ENCODE measurements around the gene C18orf63. TPM values are rescaled to one million over a fixed set of nuclear protein-coding genes. Genes with fewer than 3 reads are reported as not detected.

C18orf63 gene
- total RNA-seq, 4 donors from 2014 or later = not detected

DNA sequence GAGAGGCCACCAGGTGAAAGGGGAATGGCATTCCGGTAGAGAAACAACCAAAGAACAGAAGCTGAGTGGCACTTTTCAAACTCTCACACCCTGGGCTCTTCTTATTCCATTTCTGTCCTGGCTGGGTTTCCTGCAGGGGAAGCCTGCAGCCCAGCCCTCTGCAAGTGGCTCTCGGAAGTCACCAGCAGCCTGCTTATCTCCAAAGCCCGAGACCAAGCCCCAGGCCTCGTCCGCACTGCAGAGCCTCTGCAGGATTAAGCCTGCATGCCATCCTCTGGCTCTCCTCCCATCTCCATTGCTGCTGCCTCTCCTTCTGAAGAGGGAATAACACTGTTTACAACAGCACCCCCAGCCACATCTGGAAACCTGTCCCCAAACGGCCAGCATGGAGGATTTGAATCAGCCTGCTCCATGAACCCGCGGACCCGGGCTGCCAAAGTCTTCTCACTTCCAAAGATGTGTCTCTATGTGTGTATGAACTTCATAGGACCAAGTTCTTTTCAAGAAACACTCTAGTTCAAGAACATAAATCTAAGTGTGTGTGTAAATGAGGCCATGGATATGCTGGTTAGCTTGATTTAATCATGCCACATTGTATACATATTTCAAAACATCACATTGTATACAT is 87.3 kb downstream of the C18orf63 start:
- in situ Hi-C loops (cut with MboI; ENCODE audit: low pct_ligation_motif_present in 1 of 4, low pct_unique_long_range_greater_than_20kb in 1 of 4, low sequenced_read_pairs in 3 of 4) (no loop called here), intact Hi-C loops (cut with DNase I; ENCODE audit: low total_unique reads) (no loop called here)
- peaks cover 0 to 4% (median 0%) of the 10 kb centered on the region in 4 donors for H3K4me1 ChIP-seq
- H3K36me3 ChIP-seq = no peaks in the 10 kb centered on the region
- WGBS, 2 donors (ENCODE audit: low coverage in 1 of 2) = 73 to 79% methylated on average over 3 to 9 of the region's 9 CpGs
- H3K27me3 ChIP-seq = no peaks in the 10 kb centered on the region
- no peak overlapping the region for H3K4me3 ChIP-seq
- TF ChIP-seq, protein P1, sequence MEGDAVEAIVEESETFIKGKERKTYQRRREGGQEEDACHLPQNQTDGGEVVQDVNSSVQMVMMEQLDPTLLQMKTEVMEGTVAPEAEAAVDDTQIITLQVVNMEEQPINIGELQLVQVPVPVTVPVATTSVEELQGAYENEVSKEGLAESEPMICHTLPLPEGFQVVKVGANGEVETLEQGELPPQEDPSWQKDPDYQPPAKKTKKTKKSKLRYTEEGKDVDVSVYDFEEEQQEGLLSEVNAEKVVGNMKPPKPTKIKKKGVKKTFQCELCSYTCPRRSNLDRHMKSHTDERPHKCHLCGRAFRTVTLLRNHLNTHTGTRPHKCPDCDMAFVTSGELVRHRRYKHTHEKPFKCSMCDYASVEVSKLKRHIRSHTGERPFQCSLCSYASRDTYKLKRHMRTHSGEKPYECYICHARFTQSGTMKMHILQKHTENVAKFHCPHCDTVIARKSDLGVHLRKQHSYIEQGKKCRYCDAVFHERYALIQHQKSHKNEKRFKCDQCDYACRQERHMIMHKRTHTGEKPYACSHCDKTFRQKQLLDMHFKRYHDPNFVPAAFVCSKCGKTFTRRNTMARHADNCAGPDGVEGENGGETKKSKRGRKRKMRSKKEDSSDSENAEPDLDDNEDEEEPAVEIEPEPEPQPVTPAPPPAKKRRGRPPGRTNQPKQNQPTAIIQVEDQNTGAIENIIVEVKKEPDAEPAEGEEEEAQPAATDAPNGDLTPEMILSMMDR (IDR thresholded peaks at IDR 0.05) = no peak
- TF ChIP-seq EP300 (IDR thresholded peaks at IDR 0.05; ENCODE audit: low read depth) (no peak), POLR2A (IDR thresholded peaks at IDR 0.05) (no peak), POLR2AphosphoS5 (IDR thresholded peaks at IDR 0.05) (no peak)
- no peaks in the 10 kb centered on the region for H3K9me3 ChIP-seq
- no peak for DNase-seq
- H3K27ac ChIP-seq = no peak overlapping the region

GRCh38 chr18:74407888-74408287 is 92.2 kb downstream of the C18orf63 start:
- intact Hi-C loops (cut with DNase I; ENCODE audit: low total_unique reads) = no loop called here
- in situ Hi-C loops (cut with MboI; ENCODE audit: low pct_ligation_motif_present in 1 of 4, low pct_unique_long_range_greater_than_20kb in 1 of 4, low sequenced_read_pairs in 3 of 4) = no loop called here
- 11 to 18% methylated on average over 2 of the region's 2 CpGs for WGBS, 2 donors (ENCODE audit: low coverage in 1 of 2)
- Histone ChIP-seq H3K4me3 (no peak overlapping the region), H3K36me3 (no peaks in the 10 kb centered on the region), H3K27me3 (peaks cover 11% of the 10 kb centered on the region), H3K9me3 (no peaks in the 10 kb centered on the region), H3K27ac (peak overlapping the region in 1 of 4 donors; percentile 12), H3K4me1 (no peaks in the 10 kb centered on the region)
- no peak for DNase-seq
- TF ChIP-seq POLR2A (IDR thresholded peaks at IDR 0.05) = no peak
- TF ChIP-seq POLR2AphosphoS5 (IDR thresholded peaks at IDR 0.05) = no peak
- TF ChIP-seq EP300 (IDR thresholded peaks at IDR 0.05; ENCODE audit: low read depth) = no peak

Other genes with a start within 250 kb of the C18orf63 start
- gene FBXO15, start 168.0 kb upstream of the C18orf63 start, total RNA-seq = under 1 TPM in 2 of 4 donors, not detected in 2; 0.14 to 0.64 TPM
- 10 to 100 TPM; 10.5 to 38.1 (median 22.0) TPM for gene TIMM21, start 167.3 kb upstream of the C18orf63 start, total RNA-seq
- 100 to 1,000 TPM in 3 of 4 donors, 10 to 100 TPM in 1; 34.0 to 236 (median 173) TPM for gene CYB5A, start 23.9 kb upstream of the C18orf63 start, total RNA-seq
- under 1 TPM in 2 of 4 donors, not detected in 2; 0.16 to 0.27 TPM for gene DIPK1C, start 141.5 kb downstream of the C18orf63 start, total RNA-seq
- 100 to 1,000 TPM; 143 to 284 (median 155) TPM for gene CNDP2, start 180.5 kb downstream of the C18orf63 start, total RNA-seq
- gene CNDP1, start 218.7 kb downstream of the C18orf63 start, total RNA-seq = not detected

Data from transverse colon (tissue), 4 donors.